Raji (cell line): ENCODE data around the gene SCMH1.

Experiments
- POLR2A ChIP-seq: IDR thresholded peaks from 2 replicates; pipeline ENCODE4 v1.6.1; 2011; ENCODE audit warnings: low read depth, low read length, control low read depth; ENCODE audit not compliant: insufficient read depth

SCMH1 gene

DNA sequence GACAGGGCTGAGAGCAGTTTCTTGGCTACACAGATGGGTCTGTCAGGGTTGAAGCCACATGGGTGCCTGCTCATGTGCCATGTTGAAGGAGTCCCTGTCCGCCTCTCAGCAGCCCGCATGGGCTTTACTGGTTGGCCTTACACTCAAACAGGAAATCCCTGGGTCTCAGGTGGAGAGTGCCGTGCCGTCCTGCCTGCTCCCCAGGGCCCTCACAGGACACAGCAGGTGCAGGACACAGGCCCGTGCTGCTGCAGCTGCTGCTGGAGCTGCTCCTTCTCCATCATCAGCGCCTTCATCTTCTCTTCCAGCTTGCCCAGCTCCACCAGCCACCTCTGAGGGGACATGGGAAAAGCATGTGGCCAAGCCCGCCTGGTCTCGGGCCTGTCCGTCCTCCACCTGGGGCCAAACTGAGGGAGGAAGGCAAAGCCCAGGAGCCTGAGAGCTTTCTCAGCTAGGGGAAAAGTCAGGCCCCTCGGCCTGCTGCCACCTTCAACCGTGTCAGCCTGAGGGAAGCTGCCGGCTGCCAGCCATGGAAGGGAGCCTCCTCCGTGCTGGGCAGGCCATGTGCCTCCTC lies 226.1 kb downstream of the SCMH1 start:
- no peak for TF ChIP-seq POLR2A

DNA sequence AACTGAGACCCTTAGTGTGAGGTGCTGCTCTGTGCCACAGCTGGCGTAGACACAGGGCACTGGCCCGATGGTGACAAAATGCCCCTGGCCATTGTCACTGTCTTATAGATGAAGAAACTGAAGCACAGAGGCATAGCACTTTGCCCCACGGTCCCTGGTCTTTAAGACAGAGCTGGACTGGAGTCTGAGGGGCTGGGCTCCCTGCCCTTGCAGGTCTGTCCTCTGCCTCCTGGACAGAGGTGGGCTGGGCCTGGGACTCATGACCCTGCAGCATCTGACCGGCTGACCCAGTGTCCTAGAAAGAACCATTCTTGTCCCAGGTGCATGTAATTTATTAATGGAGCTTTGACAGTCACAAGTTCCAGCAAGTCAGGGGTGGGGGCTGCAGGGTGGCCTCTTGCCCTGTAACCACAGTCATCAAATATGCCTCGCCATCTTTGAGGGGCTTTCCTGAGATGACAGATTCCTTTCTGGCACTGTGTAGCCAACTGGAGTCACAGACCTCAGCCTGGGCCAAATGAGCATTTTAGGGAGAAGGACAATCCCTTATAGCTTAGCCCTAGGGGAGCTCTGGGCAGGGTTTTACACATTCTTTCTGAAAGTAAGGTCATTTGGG lies 226.7 kb downstream of the SCMH1 start:
- TF ChIP-seq POLR2A = no peak

DNA sequence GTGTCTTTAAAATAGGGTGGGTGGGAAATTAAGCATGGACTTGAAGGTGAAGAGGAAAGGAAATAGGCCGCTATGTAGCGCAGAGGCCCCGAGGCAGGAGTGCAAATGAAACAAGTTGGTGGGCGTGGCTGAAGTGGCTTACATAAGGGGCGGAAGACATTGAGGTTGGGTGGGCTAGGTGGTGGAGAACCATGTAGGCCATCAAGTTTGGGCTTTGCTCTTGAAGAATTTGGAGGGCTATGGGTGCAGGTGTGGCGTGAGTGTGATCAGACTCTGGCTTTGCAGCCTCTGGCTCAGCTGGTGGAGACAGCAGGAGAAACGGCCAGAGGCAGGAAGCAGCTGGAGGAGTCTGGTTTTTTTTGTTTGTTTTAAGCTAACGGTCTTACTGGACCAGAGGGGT lies 227.2 kb downstream of the SCMH1 start:
- TF ChIP-seq POLR2A = no peak

DNA sequence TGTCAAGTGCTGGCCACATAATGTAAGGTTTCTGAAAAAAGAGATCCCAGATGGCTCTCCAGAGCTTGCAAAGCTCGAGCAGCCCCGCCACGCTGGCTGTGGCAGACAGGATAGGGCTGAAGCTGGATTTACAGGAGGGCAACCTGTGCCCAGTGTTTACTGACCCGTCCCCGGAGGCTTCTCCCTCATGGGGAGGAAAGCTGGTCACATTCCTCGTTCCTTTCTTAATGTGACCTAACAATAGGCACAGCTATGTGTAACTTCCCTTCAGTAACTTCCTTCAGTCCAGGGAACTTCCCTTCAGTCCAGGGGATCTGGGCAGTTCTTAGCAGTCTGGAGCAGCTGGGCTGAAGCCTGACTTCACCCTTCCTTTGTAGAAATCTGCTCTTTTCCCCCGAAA lies 228.3 kb downstream of the SCMH1 start:
- no peak for TF ChIP-seq POLR2A

DNA sequence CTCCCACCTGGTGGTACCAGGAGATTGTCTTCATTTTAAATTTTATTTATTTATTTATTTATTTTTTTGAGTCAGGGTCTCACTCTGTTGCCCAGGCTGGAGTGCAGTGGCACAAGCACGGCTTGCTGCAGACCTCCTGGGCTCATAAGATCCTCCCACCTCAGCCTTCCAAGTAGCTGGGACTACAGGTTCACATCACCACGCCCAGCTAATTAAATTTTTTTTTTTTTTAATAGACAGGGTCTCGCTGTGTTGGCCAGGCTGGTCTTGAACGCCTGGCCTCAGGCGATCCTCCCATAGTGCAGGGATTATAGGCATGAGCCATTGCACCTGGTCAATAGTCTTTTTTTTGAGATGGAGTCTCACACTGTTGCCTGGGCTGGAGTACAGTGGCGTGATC lies 229.1 kb downstream of the SCMH1 start:
- no peak for TF ChIP-seq POLR2A

DNA sequence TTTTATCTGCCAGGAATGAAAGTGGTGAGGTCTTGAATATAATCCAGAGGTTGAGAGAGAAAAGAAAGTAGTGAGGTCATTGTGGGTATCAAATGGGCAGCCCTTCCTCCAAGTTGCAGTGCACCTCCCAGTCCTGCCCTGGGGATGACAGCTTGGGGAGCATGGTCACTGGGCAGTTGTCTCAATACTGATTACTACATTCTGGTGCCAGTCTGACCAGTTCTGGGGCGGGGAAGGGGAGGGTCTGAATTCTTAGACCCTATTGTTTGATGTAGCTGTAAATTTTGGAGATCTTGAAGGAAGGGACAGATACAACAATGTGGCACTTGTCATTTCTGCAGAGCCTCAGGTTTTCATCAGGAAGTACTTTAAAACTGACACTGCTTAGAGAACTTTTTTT lies 231.8 kb downstream of the SCMH1 start:
- TF ChIP-seq POLR2A = no peak

DNA sequence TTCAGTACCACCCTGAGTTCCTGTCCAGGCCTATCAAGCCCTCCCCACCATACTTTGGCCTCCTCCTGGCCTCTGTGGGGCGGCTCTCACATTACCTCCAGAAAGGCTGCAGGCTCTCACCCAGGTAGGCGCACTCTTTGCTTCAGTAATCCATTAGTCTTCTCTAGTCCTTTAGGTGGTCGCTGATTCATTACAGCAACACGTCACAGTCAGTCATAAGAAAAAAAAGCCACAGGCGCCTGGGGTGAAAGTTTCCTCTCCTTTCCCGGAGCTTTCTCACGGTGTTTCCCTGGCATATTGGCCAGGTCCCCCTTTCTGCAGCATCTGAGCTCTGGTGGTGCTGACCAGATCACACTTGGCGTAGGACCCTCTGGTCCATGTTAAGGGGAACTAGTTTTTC lies 232.6 kb downstream of the SCMH1 start:
- no peak for TF ChIP-seq POLR2A

DNA sequence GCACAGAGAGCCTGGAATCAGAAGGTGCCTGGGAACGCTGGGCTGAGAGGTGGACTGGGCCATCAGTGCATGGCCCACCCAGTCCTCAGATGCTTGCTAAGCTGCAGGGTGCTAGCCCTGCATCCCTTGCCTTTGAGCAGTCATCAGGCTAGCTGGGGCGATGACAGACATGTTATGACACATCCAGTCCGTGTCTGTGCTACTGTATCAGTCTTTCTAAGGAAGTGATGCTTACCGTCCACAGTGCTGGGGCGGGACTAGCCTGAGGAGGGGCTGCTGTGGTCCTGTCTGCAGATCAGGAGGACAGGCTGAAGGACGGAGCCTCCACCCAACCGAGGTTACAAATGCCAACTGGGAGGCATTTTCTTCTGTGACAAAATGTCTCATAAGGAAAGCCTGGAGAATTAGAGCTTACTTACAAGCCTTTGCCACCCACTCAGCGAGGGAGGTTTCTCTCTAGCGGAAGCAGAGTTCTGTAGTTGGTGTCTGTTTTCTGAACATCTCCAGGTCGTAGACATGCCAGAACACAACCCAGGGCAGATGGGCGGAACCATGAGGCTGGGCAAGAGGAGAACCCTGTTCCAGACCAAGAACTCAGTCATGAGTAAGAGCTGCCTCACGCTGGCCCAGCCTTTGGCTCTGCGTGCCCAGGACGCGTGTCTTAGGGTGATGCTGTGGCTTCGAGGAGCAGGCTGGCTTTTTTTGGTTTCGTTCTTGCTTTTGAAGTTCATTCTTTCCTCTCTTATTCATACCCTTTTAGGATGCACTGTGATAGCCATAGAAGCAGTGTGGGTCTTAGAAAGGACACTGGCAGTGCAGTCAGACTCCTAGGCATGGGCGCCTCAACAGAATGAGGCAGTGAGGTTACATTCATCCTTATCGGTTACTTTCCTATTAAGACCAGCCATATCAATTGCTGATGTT lies 234.9 kb downstream of the SCMH1 start:
- TF ChIP-seq POLR2A = no peak

DNA sequence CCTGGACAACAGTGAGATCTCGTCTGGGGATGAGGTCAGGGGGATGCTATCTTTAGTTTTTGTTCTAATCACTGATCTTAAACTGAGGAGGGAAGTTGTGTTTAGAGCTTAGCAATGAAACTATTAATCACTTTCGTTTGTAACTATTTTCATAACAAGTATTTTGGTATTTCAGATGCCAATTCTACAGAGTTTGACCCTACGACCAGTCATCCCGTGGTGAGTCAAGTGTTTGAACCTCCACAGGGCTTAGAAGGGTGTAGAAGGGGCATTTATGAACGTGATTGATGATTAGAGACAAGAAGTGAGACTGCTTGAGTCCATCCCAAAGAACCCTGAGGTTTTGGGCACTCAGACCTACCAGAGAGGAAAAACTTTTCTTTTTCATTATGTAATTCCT lies 236.2 kb downstream of the SCMH1 start:
- TF ChIP-seq POLR2A = no peak

DNA sequence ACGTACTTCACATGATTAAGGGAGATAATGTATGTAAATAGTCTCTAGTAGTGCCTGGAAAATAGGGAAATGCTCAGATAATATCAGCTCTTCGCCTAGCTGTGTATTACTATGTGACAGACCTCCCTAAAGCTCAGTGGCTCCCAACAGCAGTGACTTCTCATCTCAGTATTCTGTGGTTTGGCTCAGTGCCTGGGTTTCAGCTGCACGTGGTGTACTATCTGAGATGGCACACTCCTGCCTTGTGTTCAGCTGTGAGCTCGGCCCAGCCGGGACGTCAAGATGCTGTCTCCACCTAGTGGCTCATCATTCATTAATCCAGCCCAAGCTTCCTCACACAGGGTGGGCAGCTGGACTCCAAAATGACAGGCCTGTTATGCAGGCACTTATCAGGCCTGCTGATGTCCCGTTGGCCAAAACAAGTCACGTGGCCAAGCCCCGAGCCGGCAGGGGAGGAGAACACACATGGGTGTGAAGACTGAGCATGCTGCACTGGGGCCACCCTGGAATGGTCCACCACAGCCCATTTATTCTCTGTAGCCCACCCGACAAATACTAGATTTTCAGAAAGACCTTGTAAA lies 238.4 kb downstream of the SCMH1 start:
- TF ChIP-seq POLR2A = no peak

DNA sequence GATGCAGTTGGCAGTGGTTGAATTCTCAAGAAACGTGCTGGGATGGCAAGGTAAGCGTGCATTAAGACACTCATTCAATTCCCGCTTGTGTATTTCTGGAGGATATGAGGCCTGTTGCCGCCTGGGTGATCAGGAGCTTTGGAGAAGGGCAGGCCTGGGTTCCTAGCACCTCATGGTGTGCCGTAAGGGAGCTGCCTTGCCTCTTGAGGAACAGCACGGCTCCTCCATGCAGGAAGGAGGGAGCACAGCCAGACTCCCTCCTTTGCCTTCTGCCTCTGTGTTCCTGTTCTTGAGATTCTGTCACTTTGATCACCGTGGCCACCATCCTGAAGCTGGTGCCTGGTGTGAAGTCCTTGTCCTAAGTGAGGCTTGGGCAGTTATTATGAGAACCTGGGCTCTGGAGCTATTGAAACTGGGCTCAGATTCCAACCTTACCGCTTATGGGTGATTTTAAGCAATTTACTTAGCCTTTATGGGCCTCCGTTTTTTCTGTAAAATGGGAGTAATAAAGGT lies 238.9 kb downstream of the SCMH1 start:
- no peak for TF ChIP-seq POLR2A

DNA sequence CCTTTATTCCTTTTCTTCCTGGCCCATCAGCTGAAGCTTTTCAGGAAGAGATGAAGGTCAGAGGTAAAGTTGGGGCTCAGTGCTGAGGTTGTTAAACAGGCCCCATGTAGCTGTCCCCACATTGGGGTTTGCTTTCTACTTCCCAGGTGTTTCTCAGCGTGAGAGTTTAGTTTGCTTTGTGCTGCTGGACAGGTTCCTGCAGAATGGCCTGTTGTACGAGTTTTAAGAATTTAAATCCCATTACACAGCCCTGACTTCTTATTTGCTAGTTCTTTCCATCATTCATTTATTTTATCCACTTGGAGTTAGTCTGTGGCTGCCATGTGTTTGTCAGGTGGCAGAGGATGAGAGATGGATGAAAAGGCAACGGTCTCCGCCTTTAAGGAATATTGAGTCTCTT lies 243.4 kb downstream of the SCMH1 start:
- TF ChIP-seq POLR2A = no peak

DNA sequence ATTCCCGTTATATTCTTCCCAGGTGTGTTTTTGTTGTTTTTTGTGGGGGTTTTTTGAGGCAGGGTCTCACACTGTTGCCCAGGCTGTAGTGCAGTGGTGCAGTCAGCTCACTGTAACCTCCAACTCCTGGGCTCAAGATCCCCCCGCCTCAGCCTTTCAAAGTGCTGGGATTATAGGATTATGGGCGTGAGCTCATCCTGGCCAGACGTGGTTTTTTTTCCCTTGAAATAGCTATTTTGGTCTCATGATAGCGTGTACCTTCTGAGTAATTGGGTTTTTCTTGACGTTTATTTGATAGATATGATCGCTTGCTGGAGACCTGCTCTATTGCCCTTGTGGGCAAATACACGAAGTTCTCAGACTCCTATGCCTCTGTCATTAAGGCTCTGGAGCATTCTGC lies 245.0 kb downstream of the SCMH1 start:
- TF ChIP-seq POLR2A = no peak

DNA sequence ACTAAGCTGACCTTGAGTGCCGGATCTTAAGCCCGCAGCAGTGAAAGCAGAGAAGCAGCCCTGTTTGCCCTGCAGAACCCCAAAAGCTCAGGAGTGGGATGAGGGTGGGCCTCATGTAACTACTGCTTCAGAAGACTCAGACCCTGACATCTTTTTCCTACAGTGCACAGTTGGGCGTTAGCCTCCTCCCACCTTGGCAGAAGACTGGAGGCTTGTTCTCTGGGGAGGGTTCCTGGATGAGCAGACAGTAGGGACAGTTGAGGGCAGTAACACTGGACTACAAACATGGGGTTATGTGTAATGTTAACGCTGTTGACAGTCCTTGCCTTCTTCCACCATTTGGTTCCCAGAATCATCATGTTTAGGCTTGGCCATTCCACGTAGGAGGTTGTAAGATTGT lies 253.0 kb downstream of the SCMH1 start:
- no peak for TF ChIP-seq POLR2A

DNA sequence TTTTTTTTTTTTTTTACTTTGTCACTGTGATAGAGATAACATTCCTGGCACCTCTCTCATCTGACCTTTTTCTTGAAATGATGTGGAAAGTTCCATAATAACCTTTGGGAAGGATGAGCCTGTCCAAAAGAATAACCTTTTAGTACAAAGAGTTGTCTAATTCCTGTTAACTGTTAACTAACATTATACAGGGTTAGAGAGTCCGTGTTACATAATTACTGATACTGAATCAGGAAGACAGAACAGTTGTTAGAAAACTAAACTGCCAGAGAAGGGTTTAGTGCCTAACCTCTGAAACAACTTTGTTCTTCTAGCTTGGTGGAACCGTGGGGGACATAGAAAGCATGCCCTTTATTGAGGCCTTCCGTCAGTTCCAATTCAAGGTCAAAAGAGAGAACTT lies 253.8 kb downstream of the SCMH1 start:
- TF ChIP-seq POLR2A = no peak
